NCI-H526 treated with DMSO at 0.1 percent for 48 hours (cell line): ENCODE results near the gene STIMATE.

ENCODE experiments used
- DNase-seq: peaks from one replicate; lab custom pipeline; 2025; lab: John Stamatoyannopoulos, UW

The STIMATE gene

DNA sequence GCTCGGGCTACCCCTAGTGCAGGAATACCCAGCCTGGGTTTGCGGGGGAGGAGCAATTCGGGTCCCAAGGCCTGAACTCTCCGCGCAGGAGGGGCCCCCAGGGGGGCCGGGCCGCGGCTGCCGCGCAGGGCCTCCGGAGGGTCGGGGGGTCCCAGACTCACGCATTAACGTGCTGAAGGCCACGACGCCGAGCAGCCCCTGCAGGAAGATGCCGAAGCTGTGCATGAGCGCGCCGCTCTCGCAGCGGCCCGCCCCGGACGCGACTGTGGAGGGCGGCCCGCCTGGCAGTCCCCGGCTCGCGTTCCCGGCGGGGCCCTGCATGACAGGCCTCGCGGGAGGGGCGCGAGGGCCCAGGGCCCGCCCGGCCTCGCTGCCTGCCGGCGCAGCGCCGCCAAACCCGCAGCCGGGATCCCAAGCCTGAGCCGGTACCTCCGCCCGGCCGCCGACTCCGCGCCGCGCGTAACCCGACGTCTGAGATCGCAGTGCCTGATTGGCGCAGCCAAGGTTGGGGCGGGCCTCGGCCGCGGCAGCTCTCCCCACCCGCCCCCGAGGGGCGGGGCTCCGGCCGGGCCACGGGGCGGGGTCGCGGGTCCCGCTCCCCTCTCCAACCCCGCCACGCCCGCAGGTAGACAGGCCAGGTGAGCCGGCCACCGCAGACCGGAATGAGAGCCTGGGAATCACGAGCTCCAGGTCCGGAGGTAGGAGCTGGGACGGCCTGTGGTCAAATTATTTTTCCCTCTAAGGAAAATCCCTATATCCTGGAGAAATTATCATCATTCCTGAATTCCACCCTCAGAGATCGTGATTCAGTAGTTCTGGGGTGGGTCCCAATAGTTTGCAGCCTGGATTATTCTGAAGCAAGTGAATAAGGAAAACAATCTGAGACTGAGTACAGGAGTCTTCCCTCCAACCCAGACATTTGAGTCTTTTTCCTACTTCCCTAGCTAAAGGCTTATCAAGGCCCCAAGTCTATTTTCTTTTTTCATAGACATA, at the start of gene STIMATE:
Gene STIMATE (minus strand): TSS at position 419 of the 993 bp plus-strand sequence. CDS start 98 bp downstream, at position 321.
- peak; percentile 79 for DNase-seq

GRCh38 chr3:52939600-52939999, 42.3 kb upstream of the STIMATE start:
- no peak for DNase-seq

- DNase-seq, result peak; percentile 24
Observed at GRCh38 chr3:52934630-52935530, 37.5 kb upstream of the STIMATE start.

DNA sequence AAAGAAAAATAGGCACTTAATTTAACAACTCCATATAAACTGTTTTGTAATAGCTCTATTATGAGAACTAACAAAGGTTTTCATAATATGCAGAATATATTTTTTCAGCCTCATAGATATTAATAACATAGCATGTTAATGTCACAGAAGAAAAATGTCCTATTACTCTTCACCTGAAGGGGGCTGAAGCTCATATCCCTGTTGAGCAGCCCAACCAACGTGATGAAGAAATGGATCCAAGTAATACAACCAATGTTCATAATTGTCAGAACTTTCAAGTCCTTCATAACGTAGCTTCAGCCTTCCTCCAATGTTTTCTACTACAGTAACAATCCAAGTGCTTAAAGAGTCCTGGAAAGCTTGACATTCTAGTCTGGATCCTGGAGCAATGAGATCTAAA, 34.5 kb upstream of the STIMATE start:
- DNase-seq, result no peak

GRCh38 chr3:52931328-52931727, 34.0 kb upstream of the STIMATE start:
- no peak for DNase-seq

DNA sequence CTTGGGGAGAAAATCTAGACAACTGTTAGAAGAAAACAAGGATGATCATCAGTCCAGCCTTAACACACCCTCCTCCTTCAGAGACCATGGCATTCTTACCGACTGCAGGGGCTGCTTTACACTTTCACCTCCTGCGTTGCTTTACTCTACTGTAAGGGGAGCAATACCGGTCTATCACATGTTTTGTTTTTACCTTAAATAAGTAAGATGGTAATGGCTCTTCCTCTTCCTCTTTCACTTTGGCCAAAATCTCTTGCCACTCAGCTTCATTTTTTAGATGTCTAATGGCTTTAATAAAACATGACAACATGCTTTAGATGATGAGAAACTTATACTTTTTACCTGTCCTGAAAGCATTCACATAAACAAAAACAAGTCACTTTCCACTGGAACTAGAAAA, 33.4 kb upstream of the STIMATE start:
- DNase-seq, result no peak

DNA sequence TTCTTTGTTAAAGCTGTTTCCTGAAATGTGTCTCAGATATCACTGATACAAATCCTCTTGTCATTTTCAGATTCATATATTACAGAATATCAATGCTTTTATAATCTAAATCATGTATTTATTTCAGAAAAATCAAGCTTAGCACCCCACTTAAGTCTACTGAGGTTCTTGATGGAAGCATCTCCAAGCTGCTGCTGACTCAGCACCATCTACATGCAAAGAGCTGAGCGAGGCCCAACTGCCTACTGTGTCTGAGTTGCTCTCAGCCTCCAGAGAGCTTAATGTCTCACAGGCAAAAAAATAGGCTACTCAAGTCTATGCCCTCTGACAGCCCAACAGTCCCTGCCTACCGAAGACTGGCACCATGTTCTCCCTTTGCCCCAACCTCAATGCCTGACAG, 29.2 kb upstream of the STIMATE start:
- DNase-seq, result no peak

GRCh38 chr3:52925405-52926313, 28.3 kb upstream of the STIMATE start:
- no peak for DNase-seq

DNA sequence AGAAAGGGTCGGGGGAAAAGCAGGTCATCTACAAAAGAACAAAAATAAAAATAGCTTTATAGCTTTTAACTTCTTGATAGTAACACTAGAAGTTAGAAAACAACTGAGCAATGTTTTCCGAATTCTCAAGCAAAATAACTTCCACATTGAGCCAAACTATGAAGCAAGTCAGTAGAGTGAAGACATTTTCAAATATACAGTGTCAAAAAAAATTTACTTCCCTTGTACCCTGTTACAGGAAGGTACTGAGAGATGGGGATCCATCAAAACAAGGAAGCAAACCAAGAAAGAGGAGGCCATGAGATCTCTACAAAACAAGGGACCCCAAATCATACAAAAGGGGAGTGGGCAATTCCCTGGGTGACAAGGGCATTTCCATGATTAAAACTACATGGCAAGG, 26.6 kb upstream of the STIMATE start:
- no peak for DNase-seq

DNA sequence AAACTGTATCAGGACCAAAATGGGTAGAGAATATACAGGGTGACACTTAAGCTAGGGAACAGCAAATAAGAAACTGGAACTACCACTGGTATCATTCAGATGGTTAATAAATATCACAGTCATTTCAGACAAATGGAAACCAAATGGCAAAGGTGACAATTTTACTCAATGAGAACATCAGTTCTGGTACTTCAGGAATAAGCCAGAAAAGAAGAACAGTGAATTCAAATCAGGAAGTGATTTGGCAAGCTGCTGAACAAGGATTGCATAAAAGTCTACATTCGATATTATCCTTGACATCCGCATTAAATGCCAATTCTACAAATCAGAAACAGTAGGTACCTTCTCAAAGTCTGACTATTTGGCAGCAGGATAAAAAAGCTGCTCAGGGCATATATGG, 23.5 kb upstream of the STIMATE start:
- no peak for DNase-seq

DNA sequence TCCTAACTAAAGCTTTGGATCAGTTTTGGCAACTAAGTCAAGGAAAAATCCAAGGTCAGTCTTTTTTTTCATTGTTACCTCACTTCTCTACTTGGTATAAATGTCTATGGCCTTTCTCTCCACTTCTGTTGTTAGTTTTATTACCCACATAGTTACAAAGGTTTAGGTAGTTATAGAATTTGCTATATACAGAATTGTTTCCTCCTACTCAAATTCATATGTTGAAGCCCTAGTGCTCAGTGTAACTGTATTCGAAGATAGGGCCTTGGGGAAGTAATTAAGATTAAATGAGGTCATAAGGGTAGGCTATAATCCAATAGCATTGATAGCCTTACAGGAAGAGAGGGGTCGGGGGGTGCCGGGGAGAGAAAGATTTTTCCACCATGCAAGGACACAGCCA, 19.7 kb upstream of the STIMATE start:
- DNase-seq, result no peak

DNA sequence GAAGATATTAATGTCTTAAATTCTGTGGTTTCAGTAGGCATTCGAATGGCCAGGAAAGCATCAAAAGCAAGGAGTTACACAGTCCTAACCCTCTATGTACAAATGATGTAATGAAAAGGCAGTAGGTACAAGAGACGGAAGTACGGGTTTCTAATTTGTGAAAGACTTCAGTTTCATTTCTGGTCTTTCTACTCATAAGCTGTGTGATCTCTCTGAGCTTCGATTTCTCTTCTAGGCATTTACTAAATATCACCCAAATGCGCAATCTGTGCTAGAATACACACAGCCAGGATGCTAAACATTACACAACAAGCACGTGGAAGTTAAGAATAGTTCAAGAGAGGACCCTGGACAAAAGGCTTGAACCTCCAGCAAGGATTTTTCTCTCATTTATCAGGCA, 17.9 kb upstream of the STIMATE start:
- no peak for DNase-seq

DNA sequence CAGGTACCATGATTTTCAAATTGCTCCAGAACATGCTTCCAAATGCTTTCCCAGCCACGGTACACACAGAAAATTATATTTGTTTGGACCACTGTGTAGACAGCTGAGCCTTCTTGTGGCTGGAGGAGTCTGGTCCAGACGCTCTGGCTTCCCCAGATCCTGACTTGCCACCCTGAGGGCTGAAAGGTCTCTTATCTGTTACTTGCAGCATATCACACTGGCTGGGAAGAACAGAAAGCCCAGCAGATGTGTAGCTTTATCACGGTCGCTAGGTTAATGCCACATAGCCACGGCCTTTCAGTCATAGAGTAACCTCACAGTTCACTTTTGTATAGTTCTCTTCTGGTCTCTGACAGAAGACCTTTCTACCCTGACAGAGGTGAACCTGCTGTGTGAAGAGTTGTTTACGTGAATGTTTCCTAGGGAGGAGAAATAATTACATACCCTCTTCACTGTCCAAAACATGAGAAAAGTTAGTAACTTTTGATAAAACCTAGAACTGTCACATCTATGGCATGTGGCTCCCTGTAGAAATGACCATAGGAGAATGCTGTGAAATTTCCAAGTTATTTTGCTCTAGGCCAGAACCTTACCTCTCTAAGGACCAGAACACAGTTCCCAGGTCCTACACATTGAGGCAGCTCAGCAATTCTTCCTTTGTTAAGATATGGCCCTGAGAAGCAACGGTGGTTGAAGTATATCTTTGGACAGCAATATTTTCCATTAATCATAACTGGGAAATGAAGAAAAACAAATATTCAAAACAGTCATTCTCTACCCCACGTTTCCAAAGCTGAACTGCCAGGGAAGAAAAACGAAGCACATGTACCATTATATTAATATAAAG, 15.8 kb upstream of the STIMATE start:
- no peak for DNase-seq

- no peak for DNase-seq
Observed at GRCh38 chr3:52910823-52911222, 13.5 kb upstream of the STIMATE start.

DNA sequence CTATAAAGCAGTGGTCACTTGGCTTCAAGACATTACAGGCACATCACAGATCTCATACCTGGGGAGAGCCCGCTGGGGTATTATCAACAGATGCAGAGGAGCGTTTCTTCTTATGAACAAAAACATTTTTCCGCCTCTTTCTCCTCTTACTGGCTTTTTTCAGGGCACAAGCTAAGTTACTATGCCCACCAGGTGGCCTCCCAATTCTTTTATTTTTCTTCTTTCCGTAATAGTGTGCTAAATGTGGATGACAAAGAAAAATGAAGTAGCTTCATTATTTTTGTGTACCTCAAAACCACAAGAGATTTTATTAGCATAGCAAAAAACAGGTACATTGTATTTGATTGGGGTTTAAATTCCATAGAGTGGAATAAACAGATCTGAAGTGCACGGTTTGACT, 10.1 kb upstream of the STIMATE start:
- DNase-seq, result no peak

- no peak for DNase-seq
Observed at GRCh38 chr3:52904552-52904951, 7.2 kb upstream of the STIMATE start.

GRCh38 chr3:52904000-52904399, 6.7 kb upstream of the STIMATE start:
- DNase-seq, result no peak

DNA sequence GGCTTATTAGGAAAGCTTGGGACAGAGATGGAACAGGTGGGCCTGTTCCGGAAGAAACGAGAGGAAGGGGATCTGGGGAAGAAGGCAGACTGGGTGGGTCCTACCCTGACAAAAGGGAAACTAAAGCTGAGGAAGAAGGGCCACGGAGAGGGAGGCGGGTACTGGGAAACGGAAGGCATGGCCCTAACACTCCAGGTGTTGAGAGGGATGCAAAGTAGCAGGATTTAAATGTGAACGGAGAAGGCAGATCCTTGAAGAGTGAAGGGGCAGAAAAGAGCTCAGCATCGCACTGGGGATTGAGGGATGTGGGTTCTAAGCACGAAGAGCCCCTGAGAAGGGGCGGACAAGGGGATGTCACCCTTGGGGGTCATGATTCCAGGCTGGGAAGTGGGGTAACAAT, 735 bp downstream of the STIMATE start:
- peak; percentile 49 for DNase-seq

- DNase-seq, result no peak
Observed at GRCh38 chr3:52896151-52896550, 1.2 kb downstream of the STIMATE start.

DNA sequence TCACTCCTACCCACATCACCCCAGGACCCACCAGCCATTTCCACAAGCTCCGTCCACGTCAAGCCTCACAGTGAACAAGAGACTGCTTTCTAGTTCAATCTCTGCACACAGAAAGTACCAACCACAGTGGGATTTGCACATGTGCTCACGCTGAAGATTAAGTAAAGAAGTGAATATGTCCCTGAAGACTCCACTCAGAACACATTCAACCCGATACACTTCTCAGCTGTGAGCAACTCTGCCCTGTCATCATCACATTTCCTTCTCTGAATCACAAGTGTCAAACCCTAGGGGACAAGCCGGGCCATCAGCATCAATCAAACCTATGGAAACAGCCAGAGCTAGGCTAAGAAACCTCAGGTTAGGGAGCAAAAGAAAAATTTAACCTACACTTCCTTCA, 1.9 kb downstream of the STIMATE start:
- no peak for DNase-seq

- no peak for DNase-seq
Observed at GRCh38 chr3:52894756-52895155, 2.6 kb downstream of the STIMATE start.
